PC-9 (cell line): ENCODE data around the gene C18orf63. TPM values are rescaled to one million over a fixed set of nuclear protein-coding genes. Genes with fewer than 3 reads are reported as not detected.

Experiments
- BruUV-seq: library from RNA; stranded (reverse); fragments of 400-500 nt; replicated peaks from 2 replicates; lab custom pipeline; 2021; lab: Mats Ljungman, UMichigan
- CTCF ChIA-PET: fragments of 300-600 bp; sonication (Branson Sonifier 250); formaldehyde crosslinking; loops from one replicate; lab custom pipeline; 2022; ENCODE audit warnings: antibody characterized with exemption; lab: Charles Lee
- POLR2A ChIA-PET: fragments of 300-600 bp; sonication (Branson Sonifier 250); formaldehyde crosslinking; loops from one replicate; lab custom pipeline; 2022; ENCODE audit warnings: antibody characterized with exemption; ENCODE audit not compliant: unreplicated experiment; lab: Charles Lee
- DNase-seq, 2 experiments: peaks; one replicate each; pipeline versions ENCODE4 v3.0.0 to v3.0.0-alpha.2; 2015 to 2022; ENCODE audit warnings: mixed read lengths in 1 of 2
- H2AFZ ChIP-seq: fragments of 200-600 bp; sonication (generic); 2 replicates; pipeline ENCODE4 v1.8.1; 2017; ENCODE audit warnings: antibody characterized with exemption
- H3F3A ChIP-seq: fragments of 200-600 bp; sonication (generic); 2 replicates; pipeline ENCODE4 v1.8.1; 2017; ENCODE audit warnings: antibody characterized with exemption, mild to moderate bottlenecking, low read depth; ENCODE audit not compliant: insufficient read depth
- H3K27ac ChIP-seq: fragments of 200-600 bp; sonication (generic); 2 replicates; pipeline ENCODE4 v1.6.1; 2016; ENCODE audit warnings: mixed run types
- H3K27me3 ChIP-seq: fragments of 200-600 bp; sonication (generic); 2 replicates; pipeline ENCODE4 v1.6.1; 2016; ENCODE audit warnings: low read depth, mixed run types; ENCODE audit not compliant: insufficient read depth
- H3K36me3 ChIP-seq: fragments of 200-600 bp; sonication (generic); 2 replicates; pipeline ENCODE4 v1.6.1; 2016; ENCODE audit warnings: low read depth, mixed run types
- H3K4me1 ChIP-seq: fragments of 200-600 bp; sonication (generic); replicated peaks from 2 replicates; pipeline ENCODE4 v1.6.1; 2016; ENCODE audit warnings: mixed run types; ENCODE audit not compliant: insufficient read depth
- H3K4me2 ChIP-seq: fragments of 200-600 bp; sonication (generic); 2 replicates; pipeline ENCODE4 v1.6.1; 2017; ENCODE audit warnings: mixed run types
- H3K4me3 ChIP-seq: fragments of 200-600 bp; sonication (generic); 2 replicates; pipeline ENCODE4 v1.6.1; 2016; ENCODE audit warnings: mixed run types
- H3K79me2 ChIP-seq: fragments of 200-600 bp; sonication (generic); 2 replicates; pipeline ENCODE4 v1.6.1; 2017; ENCODE audit warnings: low read depth, mixed run types
- H3K9me2 ChIP-seq: fragments of 200-600 bp; sonication (generic); 2 replicates; pipeline ENCODE4 v1.8.1; 2017; ENCODE audit warnings: mild to moderate bottlenecking; ENCODE audit not compliant: insufficient read depth
- H3K9me3 ChIP-seq: fragments of 200-600 bp; sonication (generic); 2 replicates; pipeline ENCODE4 v1.8.1; 2016; ENCODE audit warnings: low read depth; ENCODE audit not compliant: insufficient read depth
- H4K20me1 ChIP-seq: fragments of 200-600 bp; sonication (generic); 2 replicates; pipeline ENCODE4 v1.8.1; 2017; ENCODE audit not compliant: insufficient read depth
- EZH2 ChIP-seq: fragments of 200-600 bp; sonication (generic); IDR thresholded peaks from 2 replicates; pipeline ENCODE4 v1.8.0; 2017; ENCODE audit warnings: antibody characterized with exemption, low read depth
- intact Hi-C: fragments of 100-400 bp; cut with micrococcal nuclease; formaldehyde crosslinking; loops from one replicate; pipeline ENCODE4 v1.10.0; 2022; ENCODE audit not compliant: unreplicated experiment
- total RNA-seq: library from RNA; stranded (reverse); gene quantifications from 2 replicates; pipeline ENCODE4 v1.2.3, GENCODE V29; 2021
- TF ChIP-seq, protein P1 (sequence below): fragments of 200-600 bp; sonication (generic); conservative IDR thresholded peaks from 2 replicates; pipeline ENCODE4 v1.6.1; 2017; ENCODE audit warnings: mixed run types, antibody characterized with exemption, mild to moderate bottlenecking, moderate library complexity

The C18orf63 gene
- total RNA-seq, 1 experiment from 2014 or later, result not detected

DNA sequence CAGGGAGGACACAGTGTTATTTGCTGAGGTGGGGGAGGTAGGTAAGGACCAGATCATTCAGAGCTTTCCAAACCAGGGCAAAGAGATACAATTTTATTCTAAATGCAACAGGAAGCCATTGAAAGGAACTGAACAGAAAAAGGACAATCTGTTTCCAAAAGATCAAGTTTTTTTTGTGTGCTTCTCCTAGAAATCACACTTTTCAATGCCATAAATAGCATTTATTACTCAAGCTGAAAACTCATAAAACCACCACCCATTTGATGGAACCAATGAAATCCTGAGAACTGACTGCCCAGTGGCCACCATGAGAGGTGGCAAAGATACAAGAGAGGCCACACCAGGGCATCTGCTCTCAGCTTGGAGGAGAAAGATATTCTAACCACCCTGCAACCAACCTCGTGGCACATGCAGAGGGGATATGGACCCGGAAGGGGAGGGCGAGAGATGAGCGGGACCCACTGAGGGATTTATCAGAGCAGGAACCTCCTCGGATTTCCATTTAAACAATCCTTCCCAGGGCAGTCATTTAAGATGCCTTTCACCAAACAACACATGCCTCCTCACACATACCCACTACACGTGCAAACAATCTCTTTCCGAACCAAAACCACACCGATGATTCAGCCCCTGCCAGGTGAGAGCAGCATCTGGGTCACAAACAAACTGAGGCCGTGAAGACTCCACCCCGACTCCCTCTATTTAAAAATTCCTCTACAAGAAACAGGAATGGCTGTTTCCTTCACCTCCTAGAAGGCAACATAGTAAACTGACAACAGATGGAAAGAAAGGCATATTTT, 32.7 kb upstream of the C18orf63 start:
- ChIA-PET CTCF (no interaction called here), POLR2A (no interaction called here)
- H3F3A ChIP-seq, result peaks cover 22% of the 10 kb centered on the region; the same call in 1 of the 2 replicates
- H3K27me3 ChIP-seq, result no peaks in the 10 kb centered on the region
- intact Hi-C loops, result no loop called here
- TF ChIP-seq, protein P1, sequence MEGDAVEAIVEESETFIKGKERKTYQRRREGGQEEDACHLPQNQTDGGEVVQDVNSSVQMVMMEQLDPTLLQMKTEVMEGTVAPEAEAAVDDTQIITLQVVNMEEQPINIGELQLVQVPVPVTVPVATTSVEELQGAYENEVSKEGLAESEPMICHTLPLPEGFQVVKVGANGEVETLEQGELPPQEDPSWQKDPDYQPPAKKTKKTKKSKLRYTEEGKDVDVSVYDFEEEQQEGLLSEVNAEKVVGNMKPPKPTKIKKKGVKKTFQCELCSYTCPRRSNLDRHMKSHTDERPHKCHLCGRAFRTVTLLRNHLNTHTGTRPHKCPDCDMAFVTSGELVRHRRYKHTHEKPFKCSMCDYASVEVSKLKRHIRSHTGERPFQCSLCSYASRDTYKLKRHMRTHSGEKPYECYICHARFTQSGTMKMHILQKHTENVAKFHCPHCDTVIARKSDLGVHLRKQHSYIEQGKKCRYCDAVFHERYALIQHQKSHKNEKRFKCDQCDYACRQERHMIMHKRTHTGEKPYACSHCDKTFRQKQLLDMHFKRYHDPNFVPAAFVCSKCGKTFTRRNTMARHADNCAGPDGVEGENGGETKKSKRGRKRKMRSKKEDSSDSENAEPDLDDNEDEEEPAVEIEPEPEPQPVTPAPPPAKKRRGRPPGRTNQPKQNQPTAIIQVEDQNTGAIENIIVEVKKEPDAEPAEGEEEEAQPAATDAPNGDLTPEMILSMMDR, result no peak
- no peak for TF ChIP-seq EZH2
- DNase-seq, result peak in 1 of 2 experiments; percentile 65
- H3K4me3 ChIP-seq, result peak overlapping the region; percentile 45
- no TSS peak for BruUV-seq
- peak overlapping the region; percentile 83 for H3K4me2 ChIP-seq
- H3K79me2 ChIP-seq, result peaks cover 97% of the 10 kb centered on the region
- H4K20me1 ChIP-seq, result no peaks in the 10 kb centered on the region
- peaks cover 72% of the 10 kb centered on the region for H3K4me1 ChIP-seq
- peak overlapping the region; percentile 69 for H2AFZ ChIP-seq
- no peaks in the 10 kb centered on the region for H3K9me3 ChIP-seq
- peak overlapping the region; percentile 87 for H3K27ac ChIP-seq
- no peaks in the 10 kb centered on the region for H3K36me3 ChIP-seq
- no peaks in the 10 kb centered on the region for H3K9me2 ChIP-seq

DNA sequence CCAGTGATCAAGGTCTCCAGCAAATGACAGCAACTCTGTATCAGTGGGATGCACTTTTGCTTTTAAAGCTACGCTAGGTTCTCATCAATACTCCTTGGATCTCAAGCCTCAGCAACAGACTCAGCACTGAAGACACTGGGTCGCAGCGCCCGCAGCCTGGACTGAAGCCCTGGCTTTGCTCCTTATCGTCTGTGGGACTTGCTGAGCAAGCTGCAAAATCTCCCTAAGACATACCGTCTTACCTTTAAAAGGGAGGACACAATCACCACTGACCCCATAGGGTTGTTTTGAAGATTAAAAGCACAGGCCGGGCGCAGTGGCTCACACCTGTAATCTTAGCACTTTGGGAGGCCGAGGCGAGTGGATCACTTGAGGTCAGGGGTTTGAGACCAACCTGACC, 32.0 kb upstream of the C18orf63 start:
- no TSS peak for BruUV-seq
- CTCF ChIA-PET, result no interaction called here

DNA sequence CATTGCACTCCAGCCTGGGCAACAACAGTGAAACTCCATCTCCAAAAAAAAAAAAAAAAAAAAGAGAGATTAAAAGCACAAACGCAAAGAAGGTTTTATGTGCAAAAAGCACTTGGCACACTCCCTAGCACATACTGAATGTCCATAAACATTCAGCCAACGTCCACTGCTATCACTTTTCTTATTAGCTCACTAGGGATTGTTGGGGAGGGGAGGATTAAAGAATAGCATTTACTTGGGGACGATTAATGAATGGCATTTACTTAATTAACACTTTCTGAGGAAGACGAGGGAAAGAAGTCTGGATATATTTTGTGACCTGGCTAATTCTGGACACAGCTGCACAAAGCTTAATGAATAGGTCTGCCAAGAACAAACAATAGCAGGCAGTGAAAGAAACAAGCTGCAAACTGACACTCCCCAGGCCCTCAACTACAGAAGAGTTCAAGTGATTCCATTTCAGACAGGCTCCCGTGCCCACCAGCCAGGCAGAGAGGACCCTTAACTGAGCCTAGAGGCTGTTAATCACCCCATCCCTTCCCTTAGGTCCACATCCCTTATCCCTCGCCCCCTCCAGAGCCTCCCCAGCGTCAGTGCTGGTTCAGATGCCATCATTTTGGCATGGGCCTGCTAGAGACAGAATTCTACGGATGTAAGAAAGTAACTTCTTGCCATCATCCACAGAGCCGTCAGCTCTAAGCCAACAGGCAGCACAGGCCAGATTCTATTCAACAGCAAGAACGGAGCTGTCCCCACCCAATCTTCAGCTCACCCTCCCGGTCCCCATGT, 31.3 kb upstream of the C18orf63 start:
- Histone ChIP-seq H3K4me2 (peak overlapping the region; percentile 83), H2AFZ (no peak overlapping the region), H3K9me3 (no peaks in the 10 kb centered on the region), H4K20me1 (no peaks in the 10 kb centered on the region), H3K4me3 (no peak overlapping the region), H3K27ac (peak overlapping the region; percentile 21; the same call in 1 of the 2 replicates), H3K9me2 (no peaks in the 10 kb centered on the region), H3K4me1 (peaks cover 86% of the 10 kb centered on the region), H3K79me2 (peaks cover 98% of the 10 kb centered on the region), H3F3A (peaks cover 22% of the 10 kb centered on the region; the same call in 1 of the 2 replicates), H3K36me3 (no peaks in the 10 kb centered on the region), H3K27me3 (no peaks in the 10 kb centered on the region)
- no peak for DNase-seq
- BruUV-seq, result no TSS peak
- POLR2A ChIA-PET, result interaction anchor here (0.6 kb wide), 1 partner anchor 15 kb away, joined by 12 read pairs; no protein-coding TSS in a partner anchor
- intact Hi-C loops, result no loop called here
- TF ChIP-seq, protein P1, result no peak
- TF ChIP-seq EZH2, result no peak
- CTCF ChIA-PET, result no interaction called here

More for the DNA sequence above, 32.0 kb upstream of the C18orf63 start:
- intact Hi-C loops, result no loop called here
- no peaks in the 10 kb centered on the region for H3K9me3 ChIP-seq
- H3K27me3 ChIP-seq, result no peaks in the 10 kb centered on the region
- no peaks in the 10 kb centered on the region for H3K36me3 ChIP-seq
- DNase-seq, result no peak
- H3K4me1 ChIP-seq, result peaks cover 79% of the 10 kb centered on the region
- H3K27ac ChIP-seq, result peak overlapping the region; percentile 87
- peak overlapping the region; percentile 83 for H3K4me2 ChIP-seq
- H4K20me1 ChIP-seq, result no peaks in the 10 kb centered on the region
- H2AFZ ChIP-seq, result no peak overlapping the region
- H3K79me2 ChIP-seq, result peaks cover 97% of the 10 kb centered on the region
- H3K4me3 ChIP-seq, result peak overlapping the region; percentile 45; the same call in 1 of the 2 replicates
- no peak for TF ChIP-seq EZH2
- TF ChIP-seq, protein P1, result no peak
- POLR2A ChIA-PET, result interaction anchor here (0.6 kb wide), 1 partner anchor 16 kb away, joined by 12 read pairs; no protein-coding TSS in a partner anchor
- no peaks in the 10 kb centered on the region for H3K9me2 ChIP-seq
- peaks cover 22% of the 10 kb centered on the region; the same call in 1 of the 2 replicates for H3F3A ChIP-seq
